Thyroid gland (tissue), 4 donors: ENCODE measurements around the gene ENSA.

Experiments
- CTCF ChIP-seq, 6 experiments: fragments of 200-600 bp in 3 of 6; fragments of 450-650 bp in 3 of 6; sonication (generic) in 3 of 6; IDR thresholded peaks; one replicate each; pipeline ENCODE4 v1.5.1; 2016 to 2019; ENCODE audit warnings: antibody characterized with exemption in 6 of 6, mild to moderate bottlenecking in 2 of 6, inconsistent platforms in 1 of 6, moderate library complexity in 1 of 6
- POLR2A ChIP-seq, 2 donors: fragments of 450-650 bp; IDR thresholded peaks; one replicate each; pipeline ENCODE4 v1.6.1; 2017; ENCODE audit warnings: antibody characterized with exemption in 2 of 2, mild to moderate bottlenecking in 2 of 2, moderate library complexity in 1 of 2

- TF ChIP-seq POLR2A (IDR thresholded peaks at IDR 0.05) (peak in 1 of 2 donors; percentile 3), CTCF (IDR thresholded peaks at IDR 0.05) (no peak)
These were observed 52.4 kb downstream of the ENSA start for GRCh38 chr1:150576794-150577556.
